IMR-90 (cell line): ENCODE results near the gene FBXW7. TPM values are rescaled to one million over a fixed set of nuclear protein-coding genes. Genes with fewer than 3 reads are reported as not detected.

Source experiments
- ATAC-seq: fragments of 200-7000 bp; cut with Tn5 transposase; 2 replicates; pipeline ENCODE4 v1.9.1; 2020; ENCODE audit warnings: low read depth, mild to moderate bottlenecking, moderate library complexity
- BruUV-seq: library from RNA; stranded (reverse); fragments of 400-500 nt; replicated peaks from 2 replicates; lab custom pipeline; 2021; lab: Mats Ljungman, UMichigan
- CTCF ChIA-PET: fragments of 300-600 bp; formaldehyde crosslinking; extraction: SDS; loops from one replicate; lab custom pipeline; 2021; ENCODE audit warnings: antibody characterized with exemption; lab: Yijun Ruan, JAX
- POLR2A ChIA-PET: fragments of 300-600 bp; sonication (Branson Sonifier 250); formaldehyde crosslinking; loops from one replicate; lab custom pipeline; 2022; ENCODE audit warnings: antibody characterized with exemption; ENCODE audit not compliant: unreplicated experiment; lab: Charles Lee
- DNase-seq: peaks from one replicate; pipeline ENCODE4 v3.0.0; 2013
- H2AFZ ChIP-seq: replicated peaks from 2 replicates; pipeline ENCODE3; 2013; ENCODE audit warnings: low read length, mild to moderate bottlenecking; ENCODE audit not compliant: poor library complexity
- H2AK5ac ChIP-seq: 2 replicates; pipeline ENCODE4 v1.6.1; 2013; ENCODE audit warnings: low read depth, low read length, inconsistent platforms
- H2AK9ac ChIP-seq: replicated peaks from 2 replicates; pipeline ENCODE3; 2013; ENCODE audit warnings: mild to moderate bottlenecking, low read depth, low read length, moderate library complexity; ENCODE audit not compliant: poor library complexity
- H2BK120ac ChIP-seq: 2 replicates; pipeline ENCODE4 v1.6.1; 2013; ENCODE audit warnings: low read depth, low read length, inconsistent platforms
- H2BK15ac ChIP-seq: 3 replicates; pipeline ENCODE4 v1.6.1; 2013; ENCODE audit warnings: low read depth, low read length, inconsistent platforms
- H2BK20ac ChIP-seq: 2 replicates; pipeline ENCODE4 v1.6.1; 2013; ENCODE audit warnings: low read depth, mild to moderate bottlenecking, inconsistent platforms, low read length, moderate library complexity
- H2BK5ac ChIP-seq: 2 replicates; pipeline ENCODE4 v1.6.1; 2013; ENCODE audit warnings: mild to moderate bottlenecking, low read depth, low read length, inconsistent platforms; ENCODE audit not compliant: poor library complexity, severe bottlenecking
- H3K14ac ChIP-seq: replicated peaks from 2 replicates; pipeline ENCODE4 v1.6.1; 2013; ENCODE audit warnings: low read depth, low read length, inconsistent platforms
- H3K18ac ChIP-seq: 2 replicates; pipeline ENCODE4 v1.6.1; 2013; ENCODE audit warnings: low read depth, low read length, control low read depth
- H3K23ac ChIP-seq: 2 replicates; pipeline ENCODE4 v1.6.1; 2013; ENCODE audit warnings: low read depth, low read length, inconsistent platforms
- H3K27ac ChIP-seq: 2 replicates; pipeline ENCODE4 v1.5.1; 2013; ENCODE audit warnings: mild to moderate bottlenecking, control low read depth, low read length; ENCODE audit not compliant: insufficient read depth
- H3K27me3 ChIP-seq: 2 replicates; pipeline ENCODE4 v1.6.1; 2013; ENCODE audit warnings: low read length; ENCODE audit not compliant: control insufficient read depth, insufficient read depth
- H3K36me3 ChIP-seq: 2 replicates; pipeline ENCODE4 v1.6.1; 2013; ENCODE audit warnings: low read length, mixed read lengths; ENCODE audit not compliant: control insufficient read depth, insufficient read depth
- H3K4ac ChIP-seq: 2 replicates; pipeline ENCODE4 v1.6.1; 2013; ENCODE audit warnings: low read depth, low read length, inconsistent platforms
- H3K4me1 ChIP-seq: 2 replicates; pipeline ENCODE4 v1.6.1; 2013; ENCODE audit warnings: low read length, mixed read lengths; ENCODE audit not compliant: control insufficient read depth, insufficient read depth
- H3K4me2 ChIP-seq: 2 replicates; pipeline ENCODE4 v1.6.1; 2013; ENCODE audit warnings: low read depth, mild to moderate bottlenecking, control low read depth, low read length, moderate library complexity
- H3K4me3 ChIP-seq: 2 replicates; pipeline ENCODE4 v1.5.1; 2013; ENCODE audit warnings: low read depth, mild to moderate bottlenecking, control low read depth, low read length, moderate library complexity; ENCODE audit not compliant: insufficient read depth
- H3K56ac ChIP-seq: 2 replicates; pipeline ENCODE4 v1.6.1; 2013; ENCODE audit warnings: low read length, inconsistent platforms; ENCODE audit not compliant: insufficient read depth; ENCODE audit errors: extremely low read depth
- H3K79me1 ChIP-seq, 2 experiments: 2 replicates each; pipeline ENCODE4 v1.6.1; 2013; ENCODE audit warnings: low read length in 2 of 2, inconsistent platforms in 1 of 2, low read depth in 1 of 2
- H3K9ac ChIP-seq: 2 replicates; pipeline ENCODE4 v1.6.1; 2013; ENCODE audit warnings: low read depth, low read length, control low read depth
- H3K9me1 ChIP-seq: 2 replicates; pipeline ENCODE4 v1.6.1; 2013; ENCODE audit warnings: low read length, inconsistent platforms; ENCODE audit not compliant: insufficient read depth
- H3K9me3 ChIP-seq: 2 replicates; pipeline ENCODE4 v1.6.1; 2013; ENCODE audit warnings: low read length; ENCODE audit not compliant: control insufficient read depth, insufficient read depth
- H4K20me1 ChIP-seq: 2 replicates; pipeline ENCODE4 v1.6.1; 2013; ENCODE audit warnings: low read length, inconsistent platforms; ENCODE audit not compliant: insufficient read depth
- H4K5ac ChIP-seq: 2 replicates; pipeline ENCODE4 v1.6.1; 2013; ENCODE audit warnings: mild to moderate bottlenecking, low read depth, low read length, control low read depth
- H4K8ac ChIP-seq, 2 experiments: 2 replicates each; pipeline ENCODE4 v1.6.1; 2013; ENCODE audit warnings: low read depth in 2 of 2, low read length in 2 of 2, control low read depth in 1 of 2, inconsistent platforms in 1 of 2
- H4K91ac ChIP-seq: 2 replicates; pipeline ENCODE4 v1.6.1; 2013; ENCODE audit warnings: low read depth, low read length, inconsistent platforms; ENCODE audit not compliant: insufficient read depth
- BHLHE40 ChIP-seq: fragments of 150-350 bp; IDR thresholded peaks from 2 replicates; pipeline ENCODE4 v1.6.1; 2016; ENCODE audit warnings: mild to moderate bottlenecking, low read depth, low read length
- CEBPB ChIP-seq: IDR thresholded peaks from 2 replicates; pipeline ENCODE4 v1.6.1; 2012; ENCODE audit warnings: low read depth, low read length, improper control_type of control experiment
- CHD1 ChIP-seq: IDR thresholded peaks from 2 replicates; pipeline ENCODE4 v1.6.1; 2012; ENCODE audit warnings: low read depth, low read length, improper control_type of control experiment
- CTCF ChIP-seq: conservative IDR thresholded peaks from 2 replicates; pipeline ENCODE4 v1.5.1; 2012; ENCODE audit warnings: mild to moderate bottlenecking, low read depth, low read length, improper control_type of control experiment
- ELK1 ChIP-seq: fragments of 150-350 bp; IDR thresholded peaks from 2 replicates; pipeline ENCODE4 v1.6.1; 2016; ENCODE audit warnings: low read depth, mild to moderate bottlenecking, low read length, moderate library complexity, borderline replicate concordance
- FOS ChIP-seq: fragments of 150-350 bp; IDR thresholded peaks from 2 replicates; pipeline ENCODE4 v1.6.1; 2016; ENCODE audit warnings: low read depth, low read length
- MAFK ChIP-seq: IDR thresholded peaks from 2 replicates; pipeline ENCODE4 v1.6.1; 2012; ENCODE audit warnings: low read depth, low read length, improper control_type of control experiment
- MXI1 ChIP-seq: IDR thresholded peaks from 2 replicates; pipeline ENCODE4 v1.6.1; 2012; ENCODE audit warnings: low read depth, mild to moderate bottlenecking, low read length, moderate library complexity, borderline replicate concordance
- NFE2L2 ChIP-seq: fragments of 150-350 bp; IDR thresholded peaks from 2 replicates; pipeline ENCODE4 v1.6.1; 2016; ENCODE audit warnings: low read depth, mild to moderate bottlenecking, low read length
- POLR2A ChIP-seq: IDR thresholded peaks from 2 replicates; pipeline ENCODE4 v1.6.1; 2012; ENCODE audit warnings: mild to moderate bottlenecking, low read depth, low read length
- RAD21 ChIP-seq: IDR thresholded peaks from 2 replicates; pipeline ENCODE4 v1.6.1; 2012; ENCODE audit warnings: low read length, improper control_type of control experiment
- RCOR1 ChIP-seq: IDR thresholded peaks from 2 replicates; pipeline ENCODE4 v1.6.1; 2012; ENCODE audit warnings: mild to moderate bottlenecking, low read length, improper control_type of control experiment; ENCODE audit not compliant: insufficient replicate concordance
- SMC3 ChIP-seq: fragments of 150-350 bp; IDR thresholded peaks from 2 replicates; pipeline ENCODE4 v1.6.1; 2016; ENCODE audit warnings: low read depth, mild to moderate bottlenecking, antibody characterized with exemption, low read length, moderate library complexity
- USF2 ChIP-seq: fragments of 150-350 bp; IDR thresholded peaks from 2 replicates; pipeline ENCODE4 v1.6.1; 2017; ENCODE audit warnings: mild to moderate bottlenecking, antibody characterized with exemption, low read length, low read depth
- WGBS, 2 experiments: methylation state at CpG; one replicate each; pipeline versions ENCODE4 v1.1.5 to v1.1.7; 2013; ENCODE audit warnings: missing lambda C conversion rate in 2 of 2; ENCODE audit not compliant: insufficient read length in 1 of 2; ENCODE audit errors: extremely low coverage in 2 of 2; 5-methylcytosine and 5-hydroxymethylcytosine counted together
- dilution Hi-C: fragments of 300-500 bp; cut with HindIII; formaldehyde crosslinking; loops from one replicate; pipeline ENCODE4 v1.14.3; 2018; ENCODE audit warnings: low sequenced_read_pairs; ENCODE audit not compliant: unreplicated experiment
- in situ Hi-C: fragments of 300-500 bp; cut with MboI; formaldehyde crosslinking; loops from 3 replicates; pipeline ENCODE4 v1.14.3; 2019; ENCODE audit warnings: low sequenced_read_pairs, inconsistent platforms, mixed read lengths
- intact Hi-C: fragments of 100-400 bp; cut with micrococcal nuclease; formaldehyde crosslinking; loops from 2 replicates; pipeline ENCODE4 v1.10.0; 2022
- polyA plus RNA-seq, 3 experiments: library from polyadenylated mRNA; depleted of rRNA; stranded (reverse); fragments of >200 nt; gene quantifications; 2 replicates each; pipeline ENCODE4 v1.2.3, GENCODE V29; 2012; ENCODE audit warnings: low replicate concordance in 1 of 3
- total RNA-seq: library from RNA; depleted of rRNA; stranded (reverse); fragments of >200 nt; gene quantifications from 2 replicates; pipeline ENCODE4 v1.2.3, GENCODE V29; 2012

The FBXW7 gene
- total and polyA plus RNA-seq, 2 of the 4 experiments (the other 2 are of a cell fraction) = 7.2 to 27.4 TPM

GRCh38 chr4:152431784-152432183 is 104.1 kb downstream of the FBXW7 start:
- dilution Hi-C loops = no loop called here
- no peak overlapping the region for H2BK5ac ChIP-seq
- no peak overlapping the region for H2AK9ac ChIP-seq
- no peak overlapping the region for H3K23ac ChIP-seq
- no peak overlapping the region for H3K18ac ChIP-seq
- WGBS, 2 experiments = no CpG with 5 or more reads among the region's 2 CpGs
- no peak overlapping the region for H4K91ac ChIP-seq
- ATAC-seq (no peak), DNase-seq (no peak)
- CTCF ChIA-PET = interaction anchor here (1.0 kb wide), 1 partner anchor 104 kb away, joined by 4 read pairs; the partner anchor contains the start of gene FBXW7
- no peaks in the 10 kb centered on the region for H3K9me1 ChIP-seq
- no peak overlapping the region for H3K56ac ChIP-seq
- no peak overlapping the region for H3K4me2 ChIP-seq
- H4K5ac ChIP-seq = no peak overlapping the region
- no peak overlapping the region for H2AFZ ChIP-seq
- no peak overlapping the region for H2AK5ac ChIP-seq
- H3K79me1 ChIP-seq = peaks cover 10 to 16% of the 10 kb centered on the region in 2 experiments; a peak in 3 of 4 replicates
- H3K27ac ChIP-seq = no peak overlapping the region
- H3K4me1 ChIP-seq = peaks cover 4% of the 10 kb centered on the region
- no peaks in the 10 kb centered on the region for H3K36me3 ChIP-seq
- H3K9ac ChIP-seq = no peak overlapping the region
- H2BK20ac ChIP-seq = no peak overlapping the region
- TF ChIP-seq MAFK (no peak), POLR2A (no peak), RAD21 (no peak), CTCF (no peak), CHD1 (no peak), USF2 (no peak), FOS (no peak), RCOR1 (no peak), MXI1 (no peak), BHLHE40 (no peak), ELK1 (no peak), SMC3 (no peak), CEBPB (no peak), NFE2L2 (no peak)
- no peaks in the 10 kb centered on the region for H3K9me3 ChIP-seq
- POLR2A ChIA-PET = no interaction called here
- H2BK15ac ChIP-seq = no peak overlapping the region
- H3K14ac ChIP-seq = no peak overlapping the region
- H3K4me3 ChIP-seq = no peak overlapping the region
- in situ Hi-C loops = no loop called here
- no peak overlapping the region for H3K4ac ChIP-seq
- H4K20me1 ChIP-seq = no peaks in the 10 kb centered on the region
- BruUV-seq = no TSS peak
- no peaks in the 10 kb centered on the region for H3K27me3 ChIP-seq
- no peak overlapping the region for H4K8ac ChIP-seq
- intact Hi-C loops = no loop called here
- no peak overlapping the region for H2BK120ac ChIP-seq
